ENCODE data around the gene CCDC6.

DNA sequence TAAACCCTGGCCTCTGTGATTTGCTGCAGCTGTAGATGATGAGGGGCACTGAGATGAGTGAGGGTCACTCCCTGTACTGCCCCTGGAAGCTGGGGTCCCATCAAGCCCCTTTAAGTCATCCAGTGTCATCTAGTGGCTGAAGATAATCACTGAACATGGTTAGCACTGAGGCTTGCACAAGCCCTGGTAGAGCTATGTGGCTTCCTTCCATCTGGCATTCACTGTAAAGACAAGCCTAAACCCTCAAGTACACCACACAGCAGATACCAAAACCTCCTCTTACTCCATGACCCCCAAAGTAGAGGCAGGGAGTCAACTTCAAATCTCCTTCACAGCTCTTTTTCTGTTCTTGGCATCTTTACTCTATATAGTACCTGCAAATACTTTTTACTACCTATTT, 80.4 kb downstream of the CCDC6 start:
- TF ChIP-seq, protein P1, sequence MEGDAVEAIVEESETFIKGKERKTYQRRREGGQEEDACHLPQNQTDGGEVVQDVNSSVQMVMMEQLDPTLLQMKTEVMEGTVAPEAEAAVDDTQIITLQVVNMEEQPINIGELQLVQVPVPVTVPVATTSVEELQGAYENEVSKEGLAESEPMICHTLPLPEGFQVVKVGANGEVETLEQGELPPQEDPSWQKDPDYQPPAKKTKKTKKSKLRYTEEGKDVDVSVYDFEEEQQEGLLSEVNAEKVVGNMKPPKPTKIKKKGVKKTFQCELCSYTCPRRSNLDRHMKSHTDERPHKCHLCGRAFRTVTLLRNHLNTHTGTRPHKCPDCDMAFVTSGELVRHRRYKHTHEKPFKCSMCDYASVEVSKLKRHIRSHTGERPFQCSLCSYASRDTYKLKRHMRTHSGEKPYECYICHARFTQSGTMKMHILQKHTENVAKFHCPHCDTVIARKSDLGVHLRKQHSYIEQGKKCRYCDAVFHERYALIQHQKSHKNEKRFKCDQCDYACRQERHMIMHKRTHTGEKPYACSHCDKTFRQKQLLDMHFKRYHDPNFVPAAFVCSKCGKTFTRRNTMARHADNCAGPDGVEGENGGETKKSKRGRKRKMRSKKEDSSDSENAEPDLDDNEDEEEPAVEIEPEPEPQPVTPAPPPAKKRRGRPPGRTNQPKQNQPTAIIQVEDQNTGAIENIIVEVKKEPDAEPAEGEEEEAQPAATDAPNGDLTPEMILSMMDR (IDR thresholded peaks at IDR 0.05; ENCODE audit: low read depth, low read length), result no peak
- TF ChIP-seq POLR2A (IDR thresholded peaks at IDR 0.05; ENCODE audit: extremely low read depth, insufficient read length) (no peak), MYC (IDR thresholded peaks at IDR 0.05; ENCODE audit: low read depth, low read length) (no peak)
- TF ChIP-seq, protein P2, sequence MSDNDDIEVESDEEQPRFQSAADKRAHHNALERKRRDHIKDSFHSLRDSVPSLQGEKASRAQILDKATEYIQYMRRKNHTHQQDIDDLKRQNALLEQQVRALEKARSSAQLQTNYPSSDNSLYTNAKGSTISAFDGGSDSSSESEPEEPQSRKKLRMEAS (IDR thresholded peaks at IDR 0.05; ENCODE audit: low read depth, low read length), result no peak
